TTC549 (cell line): ENCODE measurements around the gene KCNMB2.

Experiments
- FAIRE-seq: peaks from 2 replicates; lab custom pipeline; 2012; peaks lifted over from hg19 to GRCh38; lab: Jason Lieb, UNC

The KCNMB2 gene

GRCh38 chr3:178569826-178570225, 33.6 kb downstream of the KCNMB2 start:
- FAIRE-seq = no peak

DNA sequence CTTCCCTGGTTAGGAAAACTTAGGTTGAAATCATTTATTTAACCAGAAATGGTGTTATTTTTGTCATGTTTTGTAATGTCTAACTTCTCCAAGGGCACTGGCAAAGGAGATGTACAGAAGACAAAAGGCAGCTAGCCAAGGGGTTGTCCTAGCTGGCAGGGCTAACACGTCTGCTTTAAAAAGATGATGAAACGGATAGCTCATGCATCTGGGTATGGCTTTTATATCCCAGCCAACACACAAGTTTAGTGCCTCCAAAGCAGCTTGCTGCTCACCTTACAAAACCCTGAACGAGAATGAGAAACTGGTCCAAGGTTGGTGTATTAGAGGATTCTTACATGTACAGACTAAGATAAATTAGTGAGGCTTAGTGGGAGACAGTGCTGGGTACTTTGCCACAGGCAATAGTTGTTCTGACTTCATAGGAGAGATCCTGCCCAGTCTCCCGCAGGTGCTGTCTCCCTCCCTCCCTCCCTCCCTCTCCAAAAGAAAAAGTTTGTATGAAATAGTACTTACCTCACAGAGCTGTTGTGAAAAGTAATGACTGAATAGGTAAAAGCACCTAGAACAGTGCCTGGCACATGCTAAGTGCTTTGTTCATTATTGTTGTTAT, 47.8 kb downstream of the KCNMB2 start:
- FAIRE-seq = no peak

GRCh38 chr3:178584722-178585380, 48.6 kb downstream of the KCNMB2 start:
- no peak for FAIRE-seq

DNA sequence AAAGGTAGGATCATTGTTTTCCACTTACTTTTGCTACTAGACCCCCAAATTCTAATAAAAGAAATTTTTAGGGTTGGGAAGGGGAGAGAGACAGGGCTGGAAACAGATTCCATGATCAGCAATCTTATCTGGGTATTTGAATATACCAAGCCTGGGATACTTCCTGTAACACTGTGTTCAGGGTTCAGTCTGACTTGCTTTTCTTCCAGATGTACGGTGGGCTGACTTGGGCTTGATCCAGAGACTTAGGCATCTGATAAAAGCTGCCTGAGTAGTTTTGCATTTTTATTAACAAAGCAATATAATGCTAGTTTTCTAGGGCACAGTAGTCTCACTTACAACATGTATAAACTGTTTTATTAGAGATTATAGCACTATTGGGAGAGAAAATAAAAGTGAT, 49.2 kb downstream of the KCNMB2 start:
- no peak for FAIRE-seq

DNA sequence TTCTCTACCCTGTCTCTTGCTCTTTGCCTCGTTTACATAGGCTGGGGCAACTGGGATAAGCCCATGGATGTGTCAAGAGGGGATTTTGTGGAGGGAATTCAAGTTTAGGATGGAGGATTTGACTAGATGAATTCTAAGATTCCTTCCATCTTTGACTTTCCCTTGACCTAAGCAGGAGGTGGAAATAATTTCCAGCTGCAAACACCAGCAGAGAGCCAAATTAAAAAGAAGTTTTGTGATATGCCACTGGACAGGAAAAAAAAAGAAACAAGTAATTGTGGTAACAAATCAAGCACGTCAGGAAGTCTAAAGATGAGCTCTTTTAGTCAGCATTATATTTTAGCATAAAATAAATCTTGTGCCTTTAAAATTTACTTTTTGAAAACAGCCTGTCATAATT, 49.8 kb downstream of the KCNMB2 start:
- FAIRE-seq = no peak

GRCh38 chr3:178588628-178589027, 52.4 kb downstream of the KCNMB2 start:
- FAIRE-seq = no peak

GRCh38 chr3:178593786-178594185, 57.5 kb downstream of the KCNMB2 start:
- no peak for FAIRE-seq

DNA sequence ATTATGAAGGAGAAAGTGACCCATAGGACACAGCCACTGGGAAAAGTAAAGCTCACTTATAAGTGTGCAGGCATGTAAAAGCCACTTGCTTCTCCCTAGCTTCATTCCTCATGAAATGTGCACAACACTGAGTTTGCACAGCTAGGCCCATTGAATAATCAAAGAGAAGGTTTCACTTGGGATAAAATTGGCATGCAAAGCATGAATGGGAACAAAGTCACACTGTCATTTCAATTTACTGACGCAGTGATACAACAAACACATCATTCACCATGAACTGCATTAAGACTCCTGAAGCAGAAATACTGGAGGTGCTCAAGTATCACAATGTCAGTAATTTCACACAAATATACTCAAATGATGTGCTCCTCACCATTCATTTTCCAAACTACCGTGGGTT, 61.1 kb downstream of the KCNMB2 start:
- no peak for FAIRE-seq

DNA sequence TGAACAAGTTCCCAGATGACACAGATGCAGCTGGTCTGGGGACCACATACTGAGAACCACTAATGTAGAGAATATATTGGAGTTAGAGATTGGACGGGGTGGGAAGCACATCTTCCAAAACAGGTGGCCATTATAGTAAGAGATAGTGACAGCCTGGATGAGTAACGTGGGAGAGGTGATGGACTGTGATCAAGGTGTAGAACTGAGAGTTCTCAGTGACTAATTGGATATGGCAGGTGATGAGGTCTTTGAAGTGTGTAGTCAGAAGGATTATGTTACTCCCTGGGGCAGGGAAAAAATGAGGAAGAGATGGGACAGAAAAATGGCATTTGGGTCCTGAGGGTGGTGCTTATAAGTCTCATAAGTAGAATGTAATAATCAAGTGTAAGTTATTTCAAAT, 66.6 kb downstream of the KCNMB2 start:
- FAIRE-seq = no peak

- FAIRE-seq = no peak
These were observed 67.5 kb downstream of the KCNMB2 start for GRCh38 chr3:178603735-178604134.

- FAIRE-seq = no peak
These were observed 82.0 kb downstream of the KCNMB2 start for GRCh38 chr3:178618197-178618596.

- FAIRE-seq = no peak
These were observed 82.7 kb downstream of the KCNMB2 start for GRCh38 chr3:178618896-178619295.

- no peak for FAIRE-seq
These were observed 87.5 kb downstream of the KCNMB2 start for GRCh38 chr3:178623666-178624255.

GRCh38 chr3:178624276-178624675, 88.0 kb downstream of the KCNMB2 start:
- no peak for FAIRE-seq

GRCh38 chr3:178625053-178625600, 88.9 kb downstream of the KCNMB2 start:
- FAIRE-seq = no peak

DNA sequence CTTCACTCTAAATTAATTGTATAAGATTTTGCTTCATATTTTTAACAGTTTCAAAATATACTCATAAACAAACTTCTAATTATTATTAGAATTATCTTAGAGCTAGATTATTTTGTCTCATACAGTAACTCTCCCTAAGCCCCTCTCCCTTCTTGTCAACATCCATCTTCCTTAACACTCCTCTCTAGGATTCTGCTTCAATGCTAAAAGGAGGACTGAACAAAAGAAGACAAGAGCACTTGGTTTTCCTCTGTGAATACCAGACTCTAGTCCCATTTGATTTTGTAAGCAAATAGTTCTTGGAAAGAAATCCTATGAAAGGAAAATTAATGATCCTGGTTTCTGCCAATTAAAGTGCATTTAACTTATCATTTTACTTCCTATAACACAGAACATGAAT, 91.8 kb downstream of the KCNMB2 start:
- FAIRE-seq = no peak

- no peak for FAIRE-seq
These were observed 93.4 kb downstream of the KCNMB2 start for GRCh38 chr3:178629430-178630178.

GRCh38 chr3:178631950-178632349, 95.7 kb downstream of the KCNMB2 start:
- FAIRE-seq = no peak

DNA sequence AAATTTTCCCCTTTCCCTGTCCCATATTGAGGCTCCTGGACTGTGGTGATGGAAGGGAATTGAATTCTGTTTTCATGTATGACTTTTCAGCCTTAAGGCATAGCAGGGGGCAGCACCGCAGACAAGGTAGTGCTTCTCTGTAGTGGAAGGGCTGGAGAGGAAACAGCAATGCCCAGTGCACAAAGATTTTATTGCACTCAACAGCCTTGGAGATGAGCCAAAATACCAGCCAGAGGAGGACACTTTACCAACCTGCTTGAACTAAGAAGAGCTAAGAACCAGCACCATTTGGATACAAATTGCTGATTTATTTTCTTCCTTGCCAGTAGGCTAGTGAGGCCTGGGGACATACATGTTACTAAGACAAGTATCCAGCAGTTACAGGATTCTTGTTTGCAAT, 98.7 kb downstream of the KCNMB2 start:
- no peak for FAIRE-seq

GRCh38 chr3:178637802-178638201, 101.6 kb downstream of the KCNMB2 start:
- no peak for FAIRE-seq

- FAIRE-seq = no peak
These were observed 109.3 kb downstream of the KCNMB2 start for GRCh38 chr3:178645503-178645902.

- FAIRE-seq = no peak
These were observed 110.1 kb downstream of the KCNMB2 start for GRCh38 chr3:178646186-178646862.
